Left renal cortex interstitium (tissue), 4 donors: ENCODE measurements around the gene AKAP9. TPM values are rescaled to one million over a fixed set of nuclear protein-coding genes. Genes with fewer than 3 reads are reported as not detected.
A peak's percentile ranks its signal among the peaks of the same experiment; 100 is the strongest.
"Not testable (repeated sequence)": the region's sequence is repeated elsewhere in the genome, so short reads cannot be mapped to it uniquely, and the experiment has no call there.

Experiments
- DNase-seq, 4 donors: peaks; one replicate each; pipeline ENCODE4 v3.0.0-alpha.2; 2013; ENCODE audit warnings: low read depth in 4 of 4, low spot score in 2 of 4, missing footprints in 1 of 4
- polyA plus RNA-seq, 4 donors: library from polyadenylated mRNA; unstranded; fragments of 120-200 nt; gene quantifications; one replicate each; pipeline ENCODE4 v1.2.1, GENCODE V29; 2013; ENCODE audit not compliant: insufficient read length in 4 of 4

Gene AKAP9
- polyA plus RNA-seq, result 100 to 1,000 TPM in 1 of 4 donors, 10 to 100 TPM in 3; 71.6 to 109 (median 84.1) TPM

DNA sequence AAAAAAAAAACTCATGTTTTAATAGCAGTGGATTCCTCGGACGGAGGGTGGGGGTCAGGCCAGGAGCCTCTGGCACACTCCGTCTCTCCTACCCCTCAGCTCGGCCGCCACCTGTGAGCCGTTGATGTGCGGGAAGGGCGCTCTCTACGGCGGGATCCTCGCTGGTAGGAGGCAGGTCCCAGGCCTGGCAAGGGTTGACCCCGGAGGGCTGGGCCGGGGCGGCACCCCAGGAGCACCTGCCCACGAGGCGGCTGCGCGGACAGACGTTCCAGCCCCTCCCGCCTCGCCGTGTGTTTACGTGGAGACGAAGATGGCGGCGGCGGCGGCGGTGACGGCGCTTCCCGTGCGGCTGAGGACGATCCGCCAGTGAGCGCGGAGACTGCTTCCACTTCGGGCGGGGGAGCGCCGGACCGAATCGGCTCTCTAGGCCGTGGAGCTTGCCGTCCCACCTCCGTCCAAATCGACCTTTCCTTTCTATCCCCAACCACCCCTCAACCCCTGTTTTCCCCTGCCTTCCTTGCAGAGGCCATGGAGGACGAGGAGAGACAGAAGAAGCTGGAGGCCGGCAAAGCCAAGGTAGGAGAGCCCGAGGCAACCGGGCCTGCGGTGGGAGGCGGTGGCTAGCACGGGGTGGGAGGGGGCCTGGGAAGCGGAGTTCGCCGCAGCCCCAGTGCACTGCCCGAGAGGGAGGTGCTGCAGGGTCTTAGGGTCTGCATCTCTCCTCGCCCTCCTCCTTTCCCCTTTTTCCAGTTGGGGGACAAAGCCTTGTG lies at the start of gene AKAP9:
AKAP9 (plus strand) TSS at position 291 of the 770 bp plus-strand sequence; CDS start at position 529, 238 bp downstream.
- peak; percentile 55 to 80 (median 64) for DNase-seq

DNA sequence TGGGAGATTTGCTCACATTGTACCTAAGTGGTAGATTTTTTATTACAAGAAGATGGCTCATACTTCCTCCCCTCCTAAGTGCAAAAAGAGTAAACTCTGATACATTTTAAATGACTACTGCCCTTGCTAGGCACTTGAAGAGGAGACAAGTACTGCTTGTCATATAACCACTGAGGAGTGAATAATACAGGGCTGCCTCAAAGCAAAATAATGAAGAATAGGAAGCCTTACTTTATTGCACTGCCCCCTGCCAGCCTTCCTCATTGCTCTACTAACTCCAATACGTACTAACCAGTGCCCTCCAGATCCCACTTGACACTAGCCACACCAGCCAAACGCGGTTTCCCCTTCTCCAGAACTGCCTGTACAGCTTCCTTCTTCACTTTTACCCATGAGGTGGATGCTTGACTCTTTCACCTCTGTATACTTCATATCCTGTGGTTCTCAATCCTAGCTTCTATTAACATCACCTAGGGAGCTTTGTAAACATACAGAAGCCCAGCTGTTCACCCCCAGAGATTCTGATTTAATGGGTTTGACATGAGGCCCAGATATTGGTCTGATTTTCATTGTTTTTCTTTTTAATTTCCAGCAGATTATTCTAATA lies 48.5 kb upstream of the AKAP9 start:
- no peak for DNase-seq

DNA sequence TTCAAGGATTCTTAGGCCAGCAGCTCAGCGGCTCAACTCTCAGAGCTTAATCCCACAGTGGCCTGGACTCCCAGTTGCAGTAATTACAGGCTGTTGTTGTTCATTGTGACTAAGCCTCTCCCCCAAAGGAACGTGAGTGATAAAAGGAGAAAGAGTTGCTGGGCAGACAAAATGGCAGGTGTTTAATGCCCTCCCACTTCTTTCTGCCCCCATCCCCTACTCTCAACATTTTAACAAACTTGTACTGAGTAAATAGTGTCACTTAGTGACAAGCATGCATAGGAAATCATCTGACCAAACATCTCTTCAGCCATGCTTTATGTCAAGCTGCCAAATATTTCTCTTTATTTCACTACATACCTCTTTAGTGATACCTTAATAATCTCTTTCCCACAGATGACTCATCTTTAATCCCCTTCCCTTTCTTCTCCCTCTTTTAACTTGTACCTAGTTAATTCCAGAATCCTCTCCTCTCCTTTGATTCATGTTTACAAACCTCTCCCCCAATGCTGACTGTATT lies 47.8 kb upstream of the AKAP9 start:
- DNase-seq, result no peak

DNA sequence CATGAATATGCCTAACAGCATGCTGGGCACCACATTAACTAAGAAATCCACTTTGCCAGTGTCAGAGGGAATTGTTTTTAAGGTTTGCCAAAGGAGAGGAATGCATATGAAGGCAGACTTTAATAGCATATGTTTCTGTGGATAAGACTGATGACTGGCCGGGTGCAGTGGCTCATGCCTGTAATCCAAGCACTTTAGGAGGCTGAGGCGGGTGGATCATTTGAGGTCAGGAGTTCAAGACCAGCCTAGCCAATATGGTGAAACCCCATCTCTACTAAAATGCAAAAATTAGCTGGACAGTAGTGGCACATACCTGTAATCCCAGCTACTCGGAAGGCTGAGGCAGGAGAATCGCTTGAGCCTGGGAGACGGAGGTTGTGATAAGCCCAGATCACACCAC lies 47.0 kb upstream of the AKAP9 start:
- DNase-seq, result not testable (repeated sequence)

DNA sequence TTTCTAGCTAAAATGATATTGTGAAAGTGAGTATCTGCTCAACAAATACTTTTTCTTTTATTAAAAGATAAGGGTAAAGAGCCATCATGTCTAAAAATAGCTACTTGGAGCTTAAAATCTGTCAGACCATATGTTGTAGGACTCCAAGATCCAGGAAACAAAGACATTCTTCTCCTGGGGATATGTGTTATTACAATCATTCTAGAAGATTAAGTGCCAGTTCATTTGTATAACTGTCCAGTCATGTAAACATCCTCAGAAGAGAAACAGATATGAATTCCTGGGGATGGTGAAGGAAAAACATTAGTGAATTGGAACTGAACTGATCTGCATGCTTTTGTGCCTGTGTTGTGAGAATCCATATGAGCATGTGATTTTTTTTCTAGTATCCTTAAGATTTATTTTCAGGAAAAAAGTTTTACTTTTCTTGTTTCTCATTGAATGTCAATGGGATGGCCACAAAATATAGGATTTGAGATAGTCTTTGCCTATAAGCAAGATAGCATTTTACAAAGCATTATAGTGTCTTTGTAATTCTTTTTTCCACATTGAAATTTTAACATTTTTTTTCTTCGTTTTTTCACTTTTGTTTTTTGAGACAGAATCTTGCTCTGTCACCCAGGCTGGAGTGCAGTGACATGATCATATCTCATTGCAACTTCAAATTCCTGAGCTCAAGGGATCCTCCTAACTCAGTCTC lies 45.7 kb upstream of the AKAP9 start:
- no peak for DNase-seq

DNA sequence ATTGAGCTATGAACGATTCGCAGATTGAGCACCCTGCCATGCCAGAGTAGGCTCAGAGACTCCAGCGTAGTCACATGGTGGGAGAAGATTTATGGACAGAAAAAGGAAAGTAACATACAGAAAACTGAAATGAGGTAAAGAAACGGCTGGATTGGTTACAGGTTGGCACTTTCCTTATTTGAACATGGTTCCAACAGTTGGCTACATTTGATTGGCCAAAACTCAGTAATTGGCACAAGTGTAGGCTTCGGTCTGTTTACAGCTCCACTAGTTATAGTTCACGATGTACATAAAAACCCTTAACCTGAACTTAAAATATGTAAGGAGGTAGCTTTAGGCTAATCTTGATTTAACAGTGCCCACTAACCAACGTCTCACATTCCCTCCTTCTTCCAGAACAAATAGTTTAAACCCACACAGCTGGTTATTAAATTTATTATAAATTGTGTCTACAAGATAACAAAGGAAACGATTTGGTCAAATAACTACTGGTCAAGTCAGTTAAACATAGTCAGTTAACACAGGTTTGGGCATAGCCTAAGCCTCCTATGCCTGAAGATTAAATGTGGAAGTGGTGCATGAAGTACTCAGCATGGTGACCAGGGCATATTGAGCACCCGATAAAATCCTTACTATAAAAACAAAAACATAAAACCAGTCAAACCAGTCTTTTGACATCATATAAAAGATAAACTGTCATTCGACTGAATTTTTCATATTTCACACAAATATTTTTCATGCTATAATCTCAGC lies 42.2 kb upstream of the AKAP9 start:
- DNase-seq, result no peak

DNA sequence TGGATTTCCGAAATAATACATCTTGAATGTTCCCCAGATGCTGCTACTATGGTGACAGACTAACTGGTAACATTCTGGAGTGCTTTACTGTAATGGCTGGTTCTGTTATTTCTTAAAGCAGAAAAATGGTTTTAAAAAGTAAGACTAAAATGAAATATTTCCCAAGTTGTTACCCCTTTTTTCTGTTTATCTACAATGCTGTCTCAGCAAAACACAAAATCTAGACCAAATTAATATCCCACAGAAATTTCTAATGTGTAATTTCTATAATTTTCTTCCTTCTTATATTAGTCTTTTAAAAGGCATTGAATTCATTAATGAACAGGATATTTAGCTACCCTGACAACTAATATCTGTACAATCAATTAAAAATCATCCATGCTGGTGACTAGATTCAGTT lies 41.1 kb upstream of the AKAP9 start:
- no peak for DNase-seq

DNA sequence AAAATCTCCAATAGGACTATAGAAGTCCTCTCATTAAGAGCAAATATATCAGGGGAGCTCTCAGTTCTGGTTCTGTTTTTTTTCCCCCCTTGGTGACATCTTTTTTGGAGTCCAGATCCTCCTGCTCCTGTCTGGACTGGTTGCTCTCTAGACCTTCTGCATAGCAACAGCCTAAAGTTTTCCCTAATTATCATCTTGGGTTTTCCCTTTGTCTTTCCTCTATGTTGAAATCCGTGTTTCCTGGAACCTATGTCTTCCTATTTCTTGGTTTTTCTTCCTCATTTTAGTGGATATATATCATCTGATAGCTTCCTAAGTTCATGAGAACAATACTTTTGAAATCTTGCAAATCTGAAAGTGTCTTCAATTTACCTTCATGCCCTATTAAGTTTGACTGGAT lies 30.5 kb upstream of the AKAP9 start:
- DNase-seq, result no peak

DNA sequence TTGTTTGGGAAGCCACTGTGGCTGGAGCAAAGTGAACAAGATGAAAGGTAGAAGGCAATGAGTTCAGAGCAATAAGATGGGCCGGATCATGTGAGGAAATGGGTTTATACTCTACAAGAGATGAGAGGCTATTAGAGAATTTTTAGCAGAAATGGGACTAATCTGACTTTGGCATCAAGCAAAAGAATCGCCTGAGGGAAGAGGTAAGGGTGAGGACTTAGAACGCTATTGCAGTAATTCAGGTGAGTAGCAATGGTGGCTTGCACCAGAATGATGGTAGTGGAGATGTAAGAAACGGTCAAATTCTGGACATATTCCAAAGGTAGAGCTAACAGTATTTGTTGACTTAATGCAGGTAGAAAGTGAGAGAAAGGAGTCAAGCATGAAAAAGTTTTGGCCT lies 29.5 kb upstream of the AKAP9 start:
- DNase-seq, result no peak

DNA sequence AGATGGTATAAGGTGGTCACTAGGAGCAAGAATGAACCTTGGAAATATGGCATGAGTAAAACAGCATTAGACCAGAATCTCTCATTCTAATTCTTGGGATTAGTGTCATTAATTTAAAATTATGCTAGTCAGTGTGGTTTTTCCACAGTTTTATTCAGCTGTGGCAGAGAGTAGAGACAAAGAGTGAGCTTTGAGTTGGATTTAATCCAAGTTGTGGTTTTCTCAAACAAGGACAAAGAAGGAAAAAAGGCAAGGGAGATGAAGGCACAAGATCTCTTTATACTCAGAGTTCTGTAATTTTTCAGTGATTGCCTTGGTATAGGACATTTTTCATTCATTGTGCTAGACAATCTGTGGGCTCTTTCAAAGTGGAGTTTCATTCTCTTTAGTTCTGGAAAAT lies 28.2 kb upstream of the AKAP9 start:
- no peak for DNase-seq

DNA sequence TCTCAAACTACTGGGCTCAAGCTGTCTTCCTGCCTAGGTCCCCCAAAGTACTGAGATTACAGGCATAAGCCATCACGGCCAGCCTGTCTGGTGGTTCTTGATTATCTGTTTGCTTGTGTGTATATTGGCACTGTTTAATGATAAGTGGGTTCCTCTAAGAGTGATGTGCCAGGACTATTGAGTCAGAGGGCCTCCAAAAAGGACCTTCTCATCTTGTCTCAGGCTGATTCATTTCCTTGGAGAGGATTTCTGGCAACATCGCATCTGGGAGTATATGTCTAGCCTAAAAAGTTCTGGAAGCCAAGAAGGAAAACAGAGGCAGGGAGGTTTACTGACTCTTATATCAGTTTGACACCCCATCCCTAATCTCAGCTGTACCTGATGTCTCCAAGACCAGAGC lies 27.1 kb upstream of the AKAP9 start:
- no peak for DNase-seq

DNA sequence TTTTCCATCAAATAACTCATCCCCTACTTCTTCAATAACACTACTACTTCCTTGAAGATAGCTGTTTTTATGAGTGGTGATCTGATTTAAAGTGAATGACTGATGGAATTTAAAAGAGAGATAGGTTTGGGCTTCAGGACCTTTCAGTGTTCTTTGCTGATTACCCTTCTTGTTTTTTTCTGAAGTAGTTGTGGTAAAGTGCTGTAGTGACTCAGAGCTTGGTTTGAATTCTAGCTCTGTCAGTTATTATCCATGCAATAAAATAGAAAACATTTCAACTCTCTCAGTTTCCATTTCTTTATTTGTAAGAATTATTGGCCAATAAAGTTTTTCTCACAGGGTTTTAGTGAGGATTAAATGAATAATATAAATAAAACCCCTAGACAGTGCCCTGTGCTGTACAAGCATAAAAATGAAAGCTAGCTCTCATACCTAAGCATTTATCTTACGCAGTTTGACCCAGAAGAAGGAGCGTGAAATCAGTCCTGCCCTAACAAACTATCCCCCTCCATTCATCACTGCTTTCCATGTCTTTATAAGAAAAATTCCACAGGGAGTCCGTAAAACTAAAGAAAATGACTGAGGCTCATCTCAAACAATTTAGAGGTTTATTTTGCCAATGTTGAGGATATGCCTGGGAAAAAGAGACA lies 25.1 kb upstream of the AKAP9 start:
- DNase-seq, result no peak

DNA sequence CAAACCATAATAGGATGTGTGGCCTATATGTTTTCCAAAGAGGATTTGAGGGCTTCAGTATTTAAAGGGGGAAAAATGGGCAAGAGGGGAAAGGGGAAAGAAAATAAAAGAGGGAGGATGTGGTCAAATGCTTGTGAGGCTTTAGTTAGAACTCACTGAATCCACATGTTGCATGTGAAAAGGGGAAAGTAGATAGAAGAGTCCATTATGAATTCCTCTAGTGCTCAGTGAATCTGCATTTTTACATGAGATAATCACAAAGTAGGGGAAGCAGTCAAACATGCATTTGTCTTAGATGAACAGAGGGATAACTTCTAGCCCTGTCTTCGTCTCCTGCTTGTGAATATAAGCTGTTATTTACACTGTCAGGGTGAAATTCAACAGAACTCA lies 24.6 kb upstream of the AKAP9 start:
- no peak for DNase-seq

DNA sequence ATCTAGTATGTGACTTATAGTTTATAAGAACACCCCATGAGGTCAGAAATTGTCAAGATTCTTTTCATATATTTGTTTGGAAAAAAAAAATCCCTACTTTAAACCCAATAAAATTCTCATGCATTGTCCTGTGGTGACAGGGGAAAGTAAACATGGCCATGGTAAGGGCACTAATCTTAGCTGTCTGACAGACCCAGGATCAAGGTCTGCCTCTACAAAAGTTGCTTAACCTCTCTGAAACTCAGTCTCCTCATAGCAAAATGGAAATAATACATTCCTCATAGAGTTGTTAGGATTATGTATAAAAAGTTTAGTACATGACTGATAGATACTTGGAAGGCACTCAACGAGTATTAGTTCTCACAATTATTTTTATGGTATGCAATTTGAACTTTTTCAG lies 22.3 kb upstream of the AKAP9 start:
- no peak for DNase-seq

DNA sequence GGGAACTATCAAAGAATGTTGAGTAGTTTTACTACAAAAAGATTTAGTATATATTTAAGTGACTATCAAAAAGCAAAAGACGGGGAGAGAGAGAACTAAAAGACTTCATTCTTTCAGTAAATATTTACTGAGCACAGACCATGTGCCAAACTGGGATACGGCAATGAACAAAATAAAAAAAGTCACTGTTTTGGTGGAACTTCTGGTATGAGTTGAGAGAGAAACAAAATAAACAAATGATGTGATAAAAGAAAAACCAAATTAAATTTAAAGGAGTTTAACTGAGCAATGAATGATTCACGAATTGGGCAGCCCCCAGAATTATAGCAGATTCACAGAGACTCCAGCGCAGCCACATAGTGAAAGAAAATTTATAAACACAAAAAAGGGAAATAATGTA lies 17.8 kb upstream of the AKAP9 start:
- no peak for DNase-seq

DNA sequence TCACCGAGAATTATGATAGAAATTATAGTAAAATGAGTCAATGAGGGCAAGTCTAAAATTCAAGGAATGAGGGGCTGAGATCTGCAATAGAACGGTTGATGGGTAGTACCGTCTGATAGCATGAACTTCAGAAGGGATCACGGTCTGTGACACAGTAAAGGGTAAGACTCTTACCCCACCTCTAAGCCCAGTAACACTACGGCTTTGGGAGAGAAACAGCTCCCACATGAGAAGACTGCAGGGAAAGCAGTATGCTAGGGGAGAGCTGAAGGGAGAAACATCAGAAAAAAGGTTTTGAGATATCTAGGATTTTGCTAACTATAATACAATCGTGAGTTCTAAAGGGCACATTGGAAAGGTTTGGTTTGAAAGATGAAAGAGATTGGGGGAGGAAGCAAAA lies 12.8 kb upstream of the AKAP9 start:
- no peak for DNase-seq

DNA sequence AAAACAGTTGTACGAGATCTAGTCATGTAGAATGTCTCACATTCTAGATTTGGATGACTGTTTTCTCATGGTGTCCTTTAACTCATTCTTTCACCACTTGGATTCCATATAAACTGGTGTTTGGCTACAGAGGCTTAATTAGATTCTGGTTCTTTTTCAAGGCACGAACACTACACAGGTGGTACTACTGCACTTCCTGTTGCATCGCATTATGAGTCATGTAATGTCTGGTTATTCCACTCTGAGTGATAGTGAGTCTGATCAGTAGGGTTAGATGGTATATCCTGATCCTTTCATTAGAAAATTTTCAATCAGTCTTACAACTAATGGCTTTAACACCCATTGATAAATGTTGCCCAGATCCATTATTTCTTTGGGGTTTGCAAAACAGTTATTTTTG lies 11.2 kb upstream of the AKAP9 start:
- DNase-seq, result no peak

DNA sequence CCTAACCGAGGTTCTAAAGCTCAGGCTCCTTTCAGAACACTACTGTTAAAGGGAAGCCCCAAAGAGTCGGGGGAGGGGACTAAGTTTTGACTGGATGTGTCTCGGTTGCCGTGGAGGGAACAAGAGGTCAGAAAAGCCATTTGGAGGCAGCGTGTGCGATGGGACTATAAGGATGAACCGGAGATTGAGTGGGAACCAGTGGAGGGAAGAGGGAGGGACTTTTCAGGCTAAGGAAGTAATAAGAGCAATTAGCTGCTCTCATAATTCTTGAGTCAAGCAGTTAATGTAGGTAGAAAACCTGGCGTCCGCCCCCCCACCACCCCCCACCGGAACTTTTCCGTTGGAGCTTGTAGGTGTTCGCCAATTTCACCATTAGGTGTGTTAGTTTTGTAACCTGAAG lies 491 bp upstream of the AKAP9 start:
- DNase-seq, result peak; percentile 22 to 52 (median 34)

DNA sequence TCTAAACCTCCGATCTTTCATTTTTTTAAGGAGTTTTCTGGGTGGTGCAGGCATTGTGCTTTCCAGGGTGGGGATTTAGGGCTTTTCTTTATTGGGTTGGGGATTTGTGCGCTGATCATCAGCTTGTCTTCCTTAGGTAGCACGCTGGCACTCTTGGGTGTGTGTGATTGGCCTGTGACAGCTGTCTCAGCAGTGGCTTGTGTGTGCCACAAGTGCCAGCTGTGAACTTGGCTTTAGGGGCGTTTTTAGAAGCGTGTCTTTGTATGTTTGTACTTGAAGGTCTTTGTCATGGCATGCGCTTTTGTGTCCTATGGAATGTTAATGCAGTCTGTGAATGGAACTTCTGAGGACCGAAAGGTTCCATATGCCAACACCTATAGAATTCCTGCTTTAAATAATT lies 788 bp downstream of the AKAP9 start:
- DNase-seq, result peak; percentile 36 to 58 (median 48)

DNA sequence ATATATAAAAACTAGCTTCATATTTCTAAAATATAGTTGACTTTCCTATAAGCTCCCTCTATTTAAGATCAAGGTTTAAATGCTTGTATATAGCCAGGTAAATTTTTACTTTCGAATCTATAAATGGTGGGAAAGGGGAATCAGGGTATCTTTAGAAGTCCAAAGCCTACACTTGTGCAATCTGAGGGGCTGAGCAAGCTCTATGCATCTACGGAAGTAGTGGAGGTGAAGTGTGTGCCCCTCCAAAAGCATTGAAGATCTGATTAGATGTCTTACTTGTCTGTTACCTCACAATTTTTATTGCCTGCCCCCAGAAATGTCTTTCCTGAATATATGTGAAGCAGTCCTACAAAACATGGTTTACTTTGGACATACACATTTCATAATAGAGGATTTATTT lies 1.6 kb downstream of the AKAP9 start:
- DNase-seq, result no peak
